HepG2 (cell line): ENCODE data around the gene NEAT1. TPM values are rescaled to one million over a fixed set of nuclear protein-coding genes. Genes with fewer than 3 reads are reported as not detected.
A peak's percentile ranks its signal among the peaks of the same experiment; 100 is the strongest.

ENCODE experiments used
- ARID3A ChIP-seq: IDR thresholded peaks from 2 replicates; pipeline ENCODE4 v1.6.1; 2012; ENCODE audit warnings: low read depth, low read length, improper control_type of control experiment
- ATF7-NPFF ChIP-seq: sonication (generic); formaldehyde crosslinking; IDR thresholded peaks from 2 replicates; pipeline ENCODE4 v1.8.1; 2023; ENCODE audit warnings: mild to moderate bottlenecking, low read depth, missing genetic modification reagents, moderate library complexity
- BCLAF1 ChIP-seq: fragments of 450-650 bp; IDR thresholded peaks from 2 replicates; pipeline ENCODE4 v1.6.1; 2017; ENCODE audit warnings: mild to moderate bottlenecking
- CENPX ChIP-seq: sonication (generic); formaldehyde crosslinking; IDR thresholded peaks from 2 replicates; pipeline ENCODE4 v1.9.0; 2021; ENCODE audit warnings: mild to moderate bottlenecking, missing genetic modification reagents, moderate library complexity
- GATAD1 ChIP-seq: IDR thresholded peaks from 2 replicates; pipeline ENCODE4 v1.6.1; 2016; ENCODE audit warnings: missing genetic modification reagents, missing compliant biosample characterization
- NFYB ChIP-seq: sonication (generic); formaldehyde crosslinking; IDR thresholded peaks from 2 replicates; pipeline ENCODE4 v1.4.0; 2020; ENCODE audit warnings: missing genetic modification reagents
- NR1H2 ChIP-seq: sonication (generic); formaldehyde crosslinking; IDR thresholded peaks from 2 replicates; pipeline ENCODE4 v1.8.1; 2022; ENCODE audit warnings: low read depth, missing genetic modification reagents, borderline replicate concordance
- PHB2 ChIP-seq: fragments of 450-650 bp; IDR thresholded peaks from 2 replicates; pipeline ENCODE4 v1.6.1; 2018; ENCODE audit not compliant: partially characterized antibody
- POLR2G ChIP-seq: fragments of 200-400 bp; formaldehyde crosslinking; IDR thresholded peaks from 2 replicates; pipeline ENCODE4 v1.6.1; 2018; ENCODE audit warnings: mild to moderate bottlenecking, low read depth, low read length, moderate library complexity
- PRDM15 ChIP-seq: sonication (generic); formaldehyde crosslinking; IDR thresholded peaks from 2 replicates; pipeline ENCODE4 v1.4.0; 2020; ENCODE audit warnings: missing genetic modification reagents
- SIX1 ChIP-seq: sonication (generic); formaldehyde crosslinking; IDR thresholded peaks from 2 replicates; pipeline ENCODE4 v1.4.0; 2020; ENCODE audit warnings: missing genetic modification reagents, borderline replicate concordance
- SNAPC5 ChIP-seq: sonication (generic); formaldehyde crosslinking; IDR thresholded peaks from 2 replicates; pipeline ENCODE4 v1.8.1; 2023; ENCODE audit warnings: mild to moderate bottlenecking, missing genetic modification reagents, borderline replicate concordance
- SRF ChIP-seq: IDR thresholded peaks from 2 replicates; pipeline ENCODE4 v1.6.1; 2011; ENCODE audit warnings: mild to moderate bottlenecking, low read depth, low read length, moderate library complexity
- SRSF1 ChIP-seq: fragments of 200-400 bp; formaldehyde crosslinking; optimal IDR thresholded peaks from 2 replicates; pipeline ENCODE3; 2017; ENCODE audit warnings: mild to moderate bottlenecking, low read depth, low read length, moderate library complexity
- SRSF9 ChIP-seq: fragments of 200-400 bp; formaldehyde crosslinking; IDR thresholded peaks from 2 replicates; pipeline ENCODE4 v1.6.1; 2018; ENCODE audit warnings: borderline replicate concordance, mild to moderate bottlenecking, low read depth, low read length; ENCODE audit not compliant: insufficient read depth, poor library complexity, severe bottlenecking
- ZFP36L1 ChIP-seq: sonication (generic); formaldehyde crosslinking; IDR thresholded peaks from 2 replicates; pipeline ENCODE4 v1.8.0; 2022; ENCODE audit warnings: mild to moderate bottlenecking, missing genetic modification reagents, moderate library complexity
- ZMAT5 ChIP-seq: sonication (generic); formaldehyde crosslinking; IDR thresholded peaks from 2 replicates; pipeline ENCODE4 v1.5.0; 2020; ENCODE audit warnings: mild to moderate bottlenecking, low read depth, missing genetic modification reagents, borderline replicate concordance
- ZNF235 ChIP-seq: sonication (generic); formaldehyde crosslinking; IDR thresholded peaks from 2 replicates; pipeline ENCODE4 v1.8.1; 2023; ENCODE audit warnings: mild to moderate bottlenecking, missing genetic modification reagents, borderline replicate concordance
- ZNF292 ChIP-seq: sonication (generic); formaldehyde crosslinking; IDR thresholded peaks from 2 replicates; pipeline ENCODE4 v1.8.1; 2022; ENCODE audit warnings: mild to moderate bottlenecking, low read depth, missing genetic modification reagents, borderline replicate concordance
- ZNF773 ChIP-seq: sonication (generic); formaldehyde crosslinking; IDR thresholded peaks from 2 replicates; pipeline ENCODE4 v1.4.0; 2020; ENCODE audit warnings: missing genetic modification reagents, borderline replicate concordance
- ZSCAN30 ChIP-seq: sonication (generic); formaldehyde crosslinking; IDR thresholded peaks from 2 replicates; pipeline ENCODE4 v1.5.0; 2020; ENCODE audit warnings: mild to moderate bottlenecking, missing genetic modification reagents
- polyA plus RNA-seq, 8 experiments: library from polyadenylated mRNA; depleted of rRNA in 3 of 8; stranded (reverse) in 7 of 8; unstranded in 1 of 8; fragments of >200 nt; fragmentation: Illumina TruSeq in 4 of 8; extraction: Trizol in 4 of 8; gene quantifications; 2 replicates each; pipeline versions ENCODE4 v1.2.1 to v1.2.3, GENCODE V29; 2011 to 2016; ENCODE audit warnings: low read depth in 4 of 8, missing spikeins in 1 of 8, mixed read lengths in 1 of 8; ENCODE audit not compliant: insufficient read depth in 1 of 8
- total RNA-seq, 5 experiments: library from RNA; depleted of rRNA; stranded (reverse); fragments of >200 nt; fragmentation: Illumina TruSeq; extraction: Trizol; gene quantifications; 2 replicates each; pipeline ENCODE4 v1.2.3, GENCODE V29; 2016; ENCODE audit warnings: low read depth in 1 of 5

NEAT1 gene
- total and polyA plus RNA-seq, 2 of the 13 experiments (the other 11 are each of a cell fraction or from before 2014, with no cell fraction given) = 20.5 to 41.2 TPM

- TF ChIP-seq PRDM15 (CRISPR knock-in tag) (no peak), ZMAT5 (CRISPR knock-in tag) (no peak), SRSF9 (no peak), SIX1 (CRISPR knock-in tag) (no peak), SRF (no peak), ZSCAN30 (CRISPR knock-in tag) (no peak), ZNF773 (CRISPR knock-in tag) (no peak), ARID3A (no peak), PHB2 (no peak), NR1H2 (no peak), GATAD1 (CRISPR knock-in tag) (no peak), ZFP36L1 (CRISPR knock-in tag) (peak; percentile 28; the same call in 1 of the 2 replicates), ZNF292 (no peak), CENPX (CRISPR knock-in tag) (no peak), ZNF235 (CRISPR knock-in tag) (no peak), SNAPC5 (CRISPR knock-in tag) (no peak), ATF7-NPFF (CRISPR knock-in tag) (no peak), SRSF1 (peak; percentile 39), POLR2G (peak; percentile 96), NFYB (CRISPR knock-in tag) (no peak), BCLAF1 (no peak)
These were observed 7.3 kb downstream of the NEAT1 start (continued) for GRCh38 chr11:65429724-65430405.
